ENCODE results near the gene CELSR2. TPM values are rescaled to one million over a fixed set of nuclear protein-coding genes. Genes with fewer than 3 reads are reported as not detected.

The CELSR2 gene
- polyA plus RNA-seq, 2 of the 4 experiments (the other 2 are of a cell fraction): 2.5 to 5.9 TPM

DNA sequence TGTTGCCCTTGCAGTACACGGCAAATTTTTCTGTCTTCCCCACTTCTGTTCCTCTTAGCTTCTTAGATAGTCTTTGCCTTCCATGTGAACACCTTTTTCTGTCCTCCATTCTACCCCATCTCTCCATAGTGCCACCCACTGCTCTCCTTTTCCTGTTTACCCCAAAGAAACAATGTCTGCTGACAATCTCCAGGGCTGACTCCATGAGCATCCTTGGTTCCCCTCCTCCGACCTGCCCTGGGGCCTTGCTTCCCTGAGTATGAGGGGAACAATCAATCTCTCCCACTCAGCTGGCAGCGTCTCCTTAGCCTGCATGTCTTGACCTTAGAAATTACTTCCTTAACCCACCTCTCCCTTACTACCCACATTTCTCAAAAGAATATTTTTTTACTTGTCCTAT, 69.8 kb downstream of the CELSR2 start (continued):
- no peak for TF ChIP-seq JUNB (IDR thresholded peaks at IDR 0.05)
- no peak for TF ChIP-seq RARB (CRISPR knock-in tag; IDR thresholded peaks at IDR 0.05)
- TF ChIP-seq RNF2 (IDR thresholded peaks at IDR 0.05; ENCODE audit: borderline replicate concordance, low read depth): no peak
- TF ChIP-seq CHD2 (IDR thresholded peaks at IDR 0.05; ENCODE audit: low read length, partially characterized antibody): no peak
- no peak for TF ChIP-seq ZFP36 (IDR thresholded peaks at IDR 0.05; ENCODE audit: borderline replicate concordance, partially characterized antibody)
- TF ChIP-seq, protein P1, sequence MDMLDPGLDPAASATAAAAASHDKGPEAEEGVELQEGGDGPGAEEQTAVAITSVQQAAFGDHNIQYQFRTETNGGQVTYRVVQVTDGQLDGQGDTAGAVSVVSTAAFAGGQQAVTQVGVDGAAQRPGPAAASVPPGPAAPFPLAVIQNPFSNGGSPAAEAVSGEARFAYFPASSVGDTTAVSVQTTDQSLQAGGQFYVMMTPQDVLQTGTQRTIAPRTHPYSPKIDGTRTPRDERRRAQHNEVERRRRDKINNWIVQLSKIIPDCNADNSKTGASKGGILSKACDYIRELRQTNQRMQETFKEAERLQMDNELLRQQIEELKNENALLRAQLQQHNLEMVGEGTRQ (IDR thresholded peaks at IDR 0.05): no peak

- ChIA-PET POLR2A (no interaction called here), CTCF (interaction anchor here (1.0 kb wide), 1 partner anchor 59 kb away, joined by 3 read pairs; no protein-coding TSS in a partner anchor)
- no peak for ATAC-seq
- H3K4me2 ChIP-seq: no peak overlapping the region
- no peaks in the 10 kb centered on the region for H3K9me3 ChIP-seq
- no peaks in the 10 kb centered on the region for H3K4me1 ChIP-seq
- H3K4me3 ChIP-seq: no peak overlapping the region
- no peak for FAIRE-seq
- WGBS (ENCODE audit: missing lambda C conversion rate): 70% methylated on average over 6 of the region's 6 CpGs
- DNase-seq (ENCODE audit: low read depth in 1 of 2, low spot score in 1 of 2): no peak
- no peak for TF ChIP-seq NFE2L2 (conservative IDR thresholded peaks at IDR 0.05; ENCODE audit: low read length)
- no peak for TF ChIP-seq ZC3H11A (IDR thresholded peaks at IDR 0.05)
- TF ChIP-seq, protein P2, sequence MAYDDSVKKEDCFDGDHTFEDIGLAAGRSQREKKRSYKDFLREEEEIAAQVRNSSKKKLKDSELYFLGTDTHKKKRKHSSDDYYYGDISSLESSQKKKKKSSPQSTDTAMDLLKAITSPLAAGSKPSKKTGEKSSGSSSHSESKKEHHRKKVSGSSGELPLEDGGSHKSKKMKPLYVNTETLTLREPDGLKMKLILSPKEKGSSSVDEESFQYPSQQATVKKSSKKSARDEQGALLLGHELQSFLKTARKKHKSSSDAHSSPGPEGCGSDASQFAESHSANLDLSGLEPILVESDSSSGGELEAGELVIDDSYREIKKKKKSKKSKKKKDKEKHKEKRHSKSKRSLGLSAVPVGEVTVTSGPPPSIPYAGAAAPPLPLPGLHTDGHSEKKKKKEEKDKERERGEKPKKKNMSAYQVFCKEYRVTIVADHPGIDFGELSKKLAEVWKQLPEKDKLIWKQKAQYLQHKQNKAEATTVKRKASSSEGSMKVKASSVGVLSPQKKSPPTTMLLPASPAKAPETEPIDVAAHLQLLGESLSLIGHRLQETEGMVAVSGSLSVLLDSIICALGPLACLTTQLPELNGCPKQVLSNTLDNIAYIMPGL (CRISPR knock-in tag; IDR thresholded peaks at IDR 0.05; ENCODE audit: borderline replicate concordance): no peak
- TF ChIP-seq MAZ (IDR thresholded peaks at IDR 0.05; ENCODE audit: borderline replicate concordance, low read depth, low read length): no peak
- H3K27ac ChIP-seq: no peak overlapping the region
These were observed 73.6 kb downstream of the CELSR2 start for GRCh38 chr1:109322974-109323373.

Other genes with a start within 250 kb of the CELSR2 start
- 9.0 and 10.8 TPM in 2 replicates for gene WDR47, start 207.4 kb upstream of the CELSR2 start, polyA plus RNA-seq (2011; rRNA removed)
- 5.2 to 5.6 TPM (median 5.5 TPM) in 3 replicates for gene WDR47, start 207.4 kb upstream of the CELSR2 start, polyA plus RNA-seq (2017; fragmentation: RNase III; extraction: RNeasy Plus Mini Kit Qiagen cat#74134 plus additional on column Dnase treatment)
- 29.0 and 50.5 TPM in 2 replicates for gene TAF13, start 173.5 kb upstream of the CELSR2 start, polyA plus RNA-seq (2011; rRNA removed)
- gene TAF13, start 173.5 kb upstream of the CELSR2 start, polyA plus RNA-seq (2017; fragmentation: RNase III; extraction: RNeasy Plus Mini Kit Qiagen cat#74134 plus additional on column Dnase treatment): 46.7 to 50.4 TPM (median 48.7 TPM) in 3 replicates
- 10.9 and 13.2 TPM in 2 replicates for gene TMEM167B, start 158.8 kb upstream of the CELSR2 start, polyA plus RNA-seq (2011; rRNA removed)
- 9.7 to 10.9 TPM (median 10.2 TPM) in 3 replicates for gene TMEM167B, start 158.8 kb upstream of the CELSR2 start, polyA plus RNA-seq (2017; fragmentation: RNase III; extraction: RNeasy Plus Mini Kit Qiagen cat#74134 plus additional on column Dnase treatment)
- gene ELAPOR1, start 135.4 kb upstream of the CELSR2 start, polyA plus RNA-seq (2011; rRNA removed): 0.56 and 0.69 TPM in 2 replicates
- gene ELAPOR1, start 135.4 kb upstream of the CELSR2 start, polyA plus RNA-seq (2017; fragmentation: RNase III; extraction: RNeasy Plus Mini Kit Qiagen cat#74134 plus additional on column Dnase treatment): 0.37 to 0.96 TPM (median 0.52 TPM) in 3 replicates
- gene SARS1, start 35.6 kb upstream of the CELSR2 start, polyA plus RNA-seq (2011; rRNA removed): 152 and 158 TPM in 2 replicates
- 98.0 to 106 TPM (median 103 TPM) in 3 replicates for gene SARS1, start 35.6 kb upstream of the CELSR2 start, polyA plus RNA-seq (2017; fragmentation: RNase III; extraction: RNeasy Plus Mini Kit Qiagen cat#74134 plus additional on column Dnase treatment)
- 13.7 and 15.3 TPM in 2 replicates for gene PSRC1, start 33.6 kb downstream of the CELSR2 start, polyA plus RNA-seq (2011; rRNA removed)
- 20.0 to 23.2 TPM (median 21.5 TPM) in 3 replicates for gene PSRC1, start 33.6 kb downstream of the CELSR2 start, polyA plus RNA-seq (2017; fragmentation: RNase III; extraction: RNeasy Plus Mini Kit Qiagen cat#74134 plus additional on column Dnase treatment)
- gene MYBPHL, start 57.5 kb downstream of the CELSR2 start, polyA plus RNA-seq (2011; rRNA removed): not detected in 2 replicates
- not detected in 3 replicates for gene MYBPHL, start 57.5 kb downstream of the CELSR2 start, polyA plus RNA-seq (2017; fragmentation: RNase III; extraction: RNeasy Plus Mini Kit Qiagen cat#74134 plus additional on column Dnase treatment)
- gene SORT1, start 148.4 kb downstream of the CELSR2 start, polyA plus RNA-seq (2011; rRNA removed): 13.8 and 14.7 TPM in 2 replicates
- gene SORT1, start 148.4 kb downstream of the CELSR2 start, polyA plus RNA-seq (2017; fragmentation: RNase III; extraction: RNeasy Plus Mini Kit Qiagen cat#74134 plus additional on column Dnase treatment): 5.0 to 6.7 TPM (median 6.0 TPM) in 3 replicates
- 140 and 147 TPM in 2 replicates for gene PSMA5, start 176.9 kb downstream of the CELSR2 start, polyA plus RNA-seq (2011; rRNA removed)
- 92.7 to 99.6 TPM (median 93.7 TPM) in 3 replicates for gene PSMA5, start 176.9 kb downstream of the CELSR2 start, polyA plus RNA-seq (2017; fragmentation: RNase III; extraction: RNeasy Plus Mini Kit Qiagen cat#74134 plus additional on column Dnase treatment)
- gene SYPL2, start 217.0 kb downstream of the CELSR2 start, polyA plus RNA-seq (2011; rRNA removed): 0.04 and 0.08 TPM in 2 replicates
- gene SYPL2, start 217.0 kb downstream of the CELSR2 start, polyA plus RNA-seq (2017; fragmentation: RNase III; extraction: RNeasy Plus Mini Kit Qiagen cat#74134 plus additional on column Dnase treatment): 0.03 to 0.05 TPM (median 0.05 TPM) in 3 replicates
- gene ATXN7L2, start 234.4 kb downstream of the CELSR2 start, polyA plus RNA-seq (2011; rRNA removed): 0.97 and 1.2 TPM in 2 replicates
- 2.0 to 2.2 TPM (median 2.1 TPM) in 3 replicates for gene ATXN7L2, start 234.4 kb downstream of the CELSR2 start, polyA plus RNA-seq (2017; fragmentation: RNase III; extraction: RNeasy Plus Mini Kit Qiagen cat#74134 plus additional on column Dnase treatment)
- 4.0 and 4.9 TPM in 2 replicates for gene CYB561D1, start 244.6 kb downstream of the CELSR2 start, polyA plus RNA-seq (2011; rRNA removed)
- 4.4 to 5.2 TPM (median 4.9 TPM) in 3 replicates for gene CYB561D1, start 244.6 kb downstream of the CELSR2 start, polyA plus RNA-seq (2017; fragmentation: RNase III; extraction: RNeasy Plus Mini Kit Qiagen cat#74134 plus additional on column Dnase treatment)

All from A549 (cell line).